ENCODE measurements around the gene NPIPB2.
"Not testable (repeated sequence)": the region's sequence is repeated elsewhere in the genome, so short reads cannot be mapped to it uniquely, and the experiment has no call there.

Gene NPIPB2

DNA sequence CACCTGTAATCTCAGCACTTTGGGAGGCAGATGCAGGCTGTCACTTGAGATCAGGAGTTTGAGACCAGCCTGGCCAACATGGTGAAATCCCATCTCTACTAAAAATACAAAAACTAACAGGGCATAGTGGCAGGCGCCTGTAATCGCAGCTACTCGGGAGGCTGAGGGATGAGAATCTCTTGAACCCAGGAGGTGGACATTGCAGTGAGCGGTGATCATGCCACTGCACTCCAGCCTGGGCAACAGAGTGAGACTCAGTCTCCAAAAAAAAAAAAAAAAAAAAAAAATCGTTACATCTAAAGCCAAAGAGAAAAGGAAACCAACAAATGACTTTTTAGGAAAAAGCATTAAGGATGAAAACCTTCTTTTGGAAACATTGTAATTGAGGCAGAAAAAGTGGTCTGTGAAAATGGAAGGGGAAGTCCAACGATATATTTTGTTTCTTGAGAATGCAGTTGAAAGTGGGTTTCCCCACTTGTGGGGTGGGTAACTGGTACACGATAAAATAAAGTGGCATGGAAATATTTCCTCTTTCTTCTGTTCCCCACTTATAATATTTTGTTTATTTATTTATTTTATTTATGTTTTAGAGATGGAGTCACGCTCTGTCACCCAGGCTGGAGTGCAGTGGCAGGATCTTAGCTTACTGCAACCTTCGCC lies 37.3 kb upstream of the NPIPB2 start:
- TF ChIP-seq, protein P1, sequence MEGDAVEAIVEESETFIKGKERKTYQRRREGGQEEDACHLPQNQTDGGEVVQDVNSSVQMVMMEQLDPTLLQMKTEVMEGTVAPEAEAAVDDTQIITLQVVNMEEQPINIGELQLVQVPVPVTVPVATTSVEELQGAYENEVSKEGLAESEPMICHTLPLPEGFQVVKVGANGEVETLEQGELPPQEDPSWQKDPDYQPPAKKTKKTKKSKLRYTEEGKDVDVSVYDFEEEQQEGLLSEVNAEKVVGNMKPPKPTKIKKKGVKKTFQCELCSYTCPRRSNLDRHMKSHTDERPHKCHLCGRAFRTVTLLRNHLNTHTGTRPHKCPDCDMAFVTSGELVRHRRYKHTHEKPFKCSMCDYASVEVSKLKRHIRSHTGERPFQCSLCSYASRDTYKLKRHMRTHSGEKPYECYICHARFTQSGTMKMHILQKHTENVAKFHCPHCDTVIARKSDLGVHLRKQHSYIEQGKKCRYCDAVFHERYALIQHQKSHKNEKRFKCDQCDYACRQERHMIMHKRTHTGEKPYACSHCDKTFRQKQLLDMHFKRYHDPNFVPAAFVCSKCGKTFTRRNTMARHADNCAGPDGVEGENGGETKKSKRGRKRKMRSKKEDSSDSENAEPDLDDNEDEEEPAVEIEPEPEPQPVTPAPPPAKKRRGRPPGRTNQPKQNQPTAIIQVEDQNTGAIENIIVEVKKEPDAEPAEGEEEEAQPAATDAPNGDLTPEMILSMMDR (IDR thresholded peaks at IDR 0.05; ENCODE audit: low read depth, low read length): no peak
- H3K4me3 ChIP-seq (replicated peaks in 1 of 2; ENCODE audit: low read depth in 2 of 2, low read length in 2 of 2): no peak overlapping the region
- DNase-seq (ENCODE audit: low read depth in 2 of 2): no peak

DNA sequence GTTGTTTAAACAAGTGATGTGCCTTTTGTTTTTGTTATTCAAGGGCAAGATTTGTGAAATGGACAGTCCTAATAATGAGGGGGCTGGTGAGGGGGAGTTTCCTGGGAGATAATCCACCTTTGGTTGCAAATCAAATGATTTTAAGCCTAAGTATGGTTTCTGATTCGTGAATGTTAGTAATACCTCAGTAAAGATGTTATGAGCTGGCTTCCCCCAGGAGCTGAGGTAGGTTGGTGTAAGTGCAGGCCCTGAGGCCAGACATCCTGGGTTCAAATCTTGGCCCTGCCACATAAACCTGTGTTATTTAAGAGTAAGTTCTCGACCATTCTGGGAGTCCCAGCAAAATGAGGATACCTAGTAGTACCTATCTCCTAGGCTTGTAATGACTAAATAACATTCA lies 36.2 kb upstream of the NPIPB2 start:
- TF ChIP-seq, protein P1 (IDR thresholded peaks at IDR 0.05; ENCODE audit: low read depth, low read length): no peak
- peak overlapping the region in 1 of 2 donors; percentile 71 for H3K4me3 ChIP-seq (replicated peaks in 1 of 2; ENCODE audit: low read depth in 2 of 2, low read length in 2 of 2)
- no peak for DNase-seq (ENCODE audit: low read depth in 2 of 2)

DNA sequence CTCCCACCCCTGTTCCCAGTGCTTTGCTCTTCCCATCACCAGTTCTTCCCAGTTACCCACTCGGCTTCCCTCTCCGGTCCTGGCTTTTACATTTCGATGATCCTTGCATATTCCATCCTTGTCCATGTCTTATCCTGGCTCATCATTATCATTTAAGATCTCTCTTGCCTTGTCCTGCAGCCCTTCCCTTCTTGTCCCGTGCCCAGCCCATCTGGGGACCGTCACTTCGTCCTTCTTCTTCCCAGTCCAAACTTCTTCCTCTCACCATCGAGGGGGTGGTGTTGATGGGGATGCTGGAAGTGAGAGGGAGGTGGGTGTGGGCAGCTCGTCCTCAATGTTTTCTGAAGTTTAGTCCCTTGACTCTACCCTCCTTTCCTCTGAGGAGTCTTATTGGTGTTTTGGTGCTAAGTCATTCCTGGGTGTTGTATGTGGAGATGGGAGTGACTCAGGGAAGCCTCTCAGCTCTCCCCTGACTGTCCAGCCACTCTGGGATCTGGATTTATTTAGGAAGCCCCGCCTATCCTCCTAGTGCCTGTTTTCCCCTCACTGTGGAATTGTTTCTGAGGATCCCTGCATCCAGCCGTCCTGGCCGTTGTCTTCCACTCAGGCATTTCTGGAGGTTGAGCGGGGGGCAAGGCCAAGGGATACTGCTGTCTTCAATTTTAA lies 35.7 kb upstream of the NPIPB2 start:
- DNase-seq (ENCODE audit: low read depth in 2 of 2): peak; percentile 81
- peak overlapping the region; percentile 71 to 95 for H3K4me3 ChIP-seq (replicated peaks in 1 of 2; ENCODE audit: low read depth in 2 of 2, low read length in 2 of 2)
- TF ChIP-seq, protein P1 (IDR thresholded peaks at IDR 0.05; ENCODE audit: low read depth, low read length): no peak

DNA sequence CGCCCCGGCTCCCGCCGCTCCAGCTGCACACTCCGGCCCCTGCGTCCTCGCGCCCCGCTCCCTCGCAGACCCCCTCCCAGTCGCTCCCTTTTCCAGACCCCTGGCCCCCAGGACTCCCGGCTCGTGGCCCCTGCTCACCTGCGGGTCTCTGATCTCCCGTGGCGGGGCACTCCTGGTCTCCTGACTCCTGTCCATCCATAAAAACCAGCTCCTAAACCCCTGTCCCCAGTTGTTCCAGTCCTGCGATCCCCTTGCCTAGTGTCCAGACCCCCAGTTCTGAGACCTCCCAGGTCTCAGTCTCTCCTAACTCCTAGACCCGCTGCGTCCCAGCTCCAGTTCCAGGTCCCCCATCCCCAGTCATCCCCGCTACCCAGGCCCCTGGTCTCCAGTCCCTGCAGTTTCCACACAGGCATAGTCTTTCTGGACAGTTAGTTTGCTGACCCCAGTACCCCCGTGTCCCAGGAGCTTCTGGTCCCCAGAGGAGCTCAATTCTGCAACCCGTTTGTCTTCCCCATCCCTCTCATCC lies 35.1 kb upstream of the NPIPB2 start:
- TF ChIP-seq, protein P1 (IDR thresholded peaks at IDR 0.05; ENCODE audit: low read depth, low read length): no peak
- H3K4me3 ChIP-seq (replicated peaks in 1 of 2; ENCODE audit: low read depth in 2 of 2, low read length in 2 of 2): peak overlapping the region; percentile 71 to 95
- no peak for DNase-seq (ENCODE audit: low read depth in 2 of 2)

DNA sequence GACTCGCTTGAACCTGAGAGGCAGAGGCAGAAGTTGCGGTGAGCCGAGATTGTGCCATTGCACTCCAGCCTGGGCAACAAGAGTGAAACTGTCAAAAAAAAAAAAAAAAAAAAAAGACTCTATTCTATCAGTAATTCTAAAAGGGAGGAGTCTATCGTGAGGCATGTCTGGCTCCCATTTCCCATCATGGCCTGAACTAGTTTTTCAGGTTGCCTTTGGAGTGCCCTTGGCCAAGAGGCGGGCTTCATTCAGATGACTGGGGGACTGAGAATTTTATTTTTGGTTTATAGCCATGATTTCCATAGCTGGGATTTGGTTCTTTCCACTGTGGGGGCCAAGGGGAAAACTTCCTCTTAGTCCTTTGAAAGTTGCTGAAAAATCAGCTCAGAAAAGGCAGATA lies 31.2 kb upstream of the NPIPB2 start:
- no peak overlapping the region for H3K4me3 ChIP-seq (replicated peaks in 1 of 2; ENCODE audit: low read depth in 2 of 2, low read length in 2 of 2)
- TF ChIP-seq, protein P1 (IDR thresholded peaks at IDR 0.05; ENCODE audit: low read depth, low read length): no peak
- no peak for DNase-seq (ENCODE audit: low read depth in 2 of 2)

DNA sequence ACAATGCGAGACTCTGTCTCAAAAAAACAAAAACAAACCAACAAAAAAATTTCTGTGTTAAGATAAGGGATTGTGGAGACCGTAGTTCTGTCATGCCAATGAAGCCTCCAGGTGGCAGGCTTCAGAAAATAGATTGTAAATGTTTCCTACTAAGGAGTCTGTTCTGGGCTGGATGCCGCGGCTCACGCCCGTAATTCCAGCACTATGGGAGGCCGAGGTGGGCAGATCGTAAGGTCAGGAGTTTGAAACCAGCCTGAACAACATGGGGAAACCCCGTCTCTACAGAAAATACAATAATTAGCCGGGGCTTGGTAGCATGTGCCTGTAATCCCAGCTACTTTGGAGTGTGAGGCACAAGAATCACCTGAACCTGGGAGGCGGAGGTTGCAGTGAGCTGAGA lies 30.3 kb upstream of the NPIPB2 start:
- TF ChIP-seq, protein P1 (IDR thresholded peaks at IDR 0.05; ENCODE audit: low read depth, low read length): no peak
- H3K4me3 ChIP-seq (replicated peaks in 1 of 2; ENCODE audit: low read depth in 2 of 2, low read length in 2 of 2): no peak overlapping the region
- DNase-seq (ENCODE audit: low read depth in 2 of 2): peak in 1 of 2 donors; percentile 29

DNA sequence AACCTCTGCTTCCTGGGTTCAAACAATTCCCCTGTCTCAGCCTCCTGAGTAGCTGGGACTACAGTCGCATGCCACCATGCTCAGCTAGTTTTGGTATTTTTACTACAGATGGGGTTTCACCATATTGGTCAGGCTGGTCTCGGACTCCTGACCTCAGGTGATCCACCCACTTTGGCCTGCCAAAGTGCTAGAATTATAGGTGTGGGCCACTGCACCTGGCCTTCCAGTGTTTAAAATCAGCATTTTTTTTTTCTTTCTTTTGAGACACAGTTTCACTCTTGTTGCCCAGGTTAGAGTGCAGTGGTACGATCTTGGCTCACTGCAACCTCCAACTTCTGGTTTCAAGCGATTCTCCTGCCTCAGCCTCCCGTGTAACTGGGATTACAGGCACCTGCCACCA lies 28.4 kb upstream of the NPIPB2 start:
- DNase-seq (ENCODE audit: low read depth in 2 of 2); H3K4me3 ChIP-seq (replicated peaks in 1 of 2; ENCODE audit: low read depth in 2 of 2, low read length in 2 of 2): not testable (repeated sequence)
